Endodermal cell (in vitro differentiated cells): ENCODE results near the gene LRRC43. TPM values are rescaled to one million over a fixed set of nuclear protein-coding genes. Genes with fewer than 3 reads are reported as not detected.

Source experiments
- DNase-seq: peaks from one replicate; pipeline ENCODE4 v3.0.0-alpha.2; 2017
- H3K27ac ChIP-seq: 2 replicates; pipeline ENCODE4 v1.5.1; 2013; ENCODE audit warnings: mild to moderate bottlenecking, low read depth, low read length, moderate library complexity
- H3K27me3 ChIP-seq: 2 replicates; pipeline ENCODE4 v1.6.1; 2013; ENCODE audit warnings: mild to moderate bottlenecking, low read length, moderate library complexity; ENCODE audit not compliant: insufficient read depth, control insufficient read depth, poor library complexity, severe bottlenecking
- H3K36me3 ChIP-seq: 2 replicates; pipeline ENCODE4 v1.7.0; 2013; ENCODE audit warnings: mild to moderate bottlenecking, low read length, moderate library complexity; ENCODE audit not compliant: control insufficient read depth, insufficient read depth
- H3K4me1 ChIP-seq: one replicate; pipeline ENCODE4 v1.7.0; 2013; ENCODE audit warnings: low read length; ENCODE audit not compliant: control insufficient read depth, insufficient read depth
- H3K4me3 ChIP-seq: 2 replicates; pipeline ENCODE4 v1.5.1; 2013; ENCODE audit warnings: mild to moderate bottlenecking, low read length, moderate library complexity
- H3K9ac ChIP-seq: 2 replicates; pipeline ENCODE4 v1.6.1; 2013; ENCODE audit warnings: mild to moderate bottlenecking, low read length, moderate library complexity; ENCODE audit not compliant: poor library complexity, severe bottlenecking; ENCODE audit errors: extremely low read depth
- H3K9me3 ChIP-seq: 2 replicates; pipeline ENCODE4 v1.6.1; 2013; ENCODE audit warnings: mild to moderate bottlenecking, low read length, moderate library complexity; ENCODE audit not compliant: control insufficient read depth
- H3K27ac Mint-ChIP-seq: 2 replicates; pipeline ENCODE4 v1.8.0; 2020; ENCODE audit warnings: mixed read lengths
- H3K27me3 Mint-ChIP-seq: 2 replicates; pipeline ENCODE4 v1.8.0; 2021; ENCODE audit warnings: mild to moderate bottlenecking, mixed read lengths; ENCODE audit not compliant: insufficient read depth
- H3K36me3 Mint-ChIP-seq: 2 replicates; pipeline ENCODE4 v1.8.0; 2020; ENCODE audit warnings: low read depth, mixed read lengths
- H3K4me1 Mint-ChIP-seq: 2 replicates; pipeline ENCODE4 v1.8.0; 2020; ENCODE audit warnings: mixed read lengths
- H3K4me3 Mint-ChIP-seq: 2 replicates; pipeline ENCODE4 v1.8.0; 2020; ENCODE audit warnings: mild to moderate bottlenecking, moderate library complexity, mixed read lengths
- H3K9me3 Mint-ChIP-seq: 2 replicates; pipeline ENCODE4 v1.8.0; 2020; ENCODE audit warnings: mild to moderate bottlenecking, mixed read lengths
- CTCF ChIP-seq: fragments of 200-600 bp; sonication (generic); conservative IDR thresholded peaks from 2 replicates; pipeline ENCODE4 v1.5.0; 2021; ENCODE audit warnings: antibody characterized with exemption, mild to moderate bottlenecking
- WGBS, 2 experiments: methylation state at CpG; one replicate each; pipeline versions ENCODE4 v1.1.5 to v1.1.7; 2013; ENCODE audit warnings: missing lambda C conversion rate in 2 of 2, mixed read lengths in 1 of 2; ENCODE audit not compliant: insufficient coverage in 1 of 2, insufficient read length in 1 of 2; 5-methylcytosine and 5-hydroxymethylcytosine counted together
- total RNA-seq, 2 donors: library from RNA; stranded (reverse); fragmentation: NEBNext Ultra II Directional in 1 of 2; extraction: Animal tissue kit (Norgen Biotek cat#: 25700) in 1 of 2; gene quantifications; 2 replicates in 1 of 2; 3 replicates in 1 of 2; pipeline ENCODE4 v1.2.1, GENCODE V29; 2021

Gene LRRC43
- total RNA-seq, 2 donors from 2014 or later: 1.5 to 2.4 TPM

- peaks cover 22% of the 10 kb centered on the region for H3K9me3 ChIP-seq
- no peak overlapping the region for H3K4me3 ChIP-seq
- Mint-ChIP-seq H3K27ac (no peak overlapping the region), H3K9me3 (peaks cover 22% of the 10 kb centered on the region), H3K4me3 (no peak overlapping the region), H3K36me3 (peaks cover 52% of the 10 kb centered on the region), H3K27me3 (no peaks in the 10 kb centered on the region), H3K4me1 (no peaks in the 10 kb centered on the region)
- H3K27ac ChIP-seq: no peak overlapping the region
- 93% methylated on average over 9 to 11 of the region's 11 CpGs for WGBS, 2 experiments
- peaks cover 30% of the 10 kb centered on the region for H3K36me3 ChIP-seq
- H3K4me1 ChIP-seq: no peaks in the 10 kb centered on the region
- no peak overlapping the region for H3K9ac ChIP-seq
- DNase-seq: no peak
- TF ChIP-seq CTCF: no peak
- no peaks in the 10 kb centered on the region for H3K27me3 ChIP-seq
These were observed 44.3 kb upstream of the LRRC43 start for GRCh38 chr12:122138616-122139015.

GRCh38 chr12:122139266-122139665 lies 43.7 kb upstream of the LRRC43 start:
- Mint-ChIP-seq H3K27ac (no peak overlapping the region), H3K27me3 (no peaks in the 10 kb centered on the region), H3K4me3 (no peak overlapping the region), H3K4me1 (no peaks in the 10 kb centered on the region), H3K36me3 (peaks cover 53% of the 10 kb centered on the region), H3K9me3 (peaks cover 24% of the 10 kb centered on the region)
- TF ChIP-seq CTCF: no peak
- no peak overlapping the region for H3K4me3 ChIP-seq
- no peak overlapping the region for H3K27ac ChIP-seq
- no peaks in the 10 kb centered on the region for H3K27me3 ChIP-seq
- no peak for DNase-seq
- H3K9ac ChIP-seq: no peak overlapping the region
- 93 to 95% methylated on average over 11 to 15 of the region's 15 CpGs for WGBS, 2 experiments
- peaks cover 30% of the 10 kb centered on the region for H3K36me3 ChIP-seq
- no peaks in the 10 kb centered on the region for H3K4me1 ChIP-seq
- H3K9me3 ChIP-seq: peaks cover 23% of the 10 kb centered on the region

- H3K27ac ChIP-seq: no peak overlapping the region
- WGBS, 2 experiments: 90 to 95% methylated on average over 7 to 8 of the region's 8 CpGs
- H3K4me1 ChIP-seq: no peaks in the 10 kb centered on the region
- no peak overlapping the region for H3K9ac ChIP-seq
- no peak for TF ChIP-seq CTCF
- H3K36me3 ChIP-seq: peaks cover 30% of the 10 kb centered on the region
- no peaks in the 10 kb centered on the region for H3K4me1 Mint-ChIP-seq
- DNase-seq: no peak
- H3K27ac Mint-ChIP-seq: no peak overlapping the region
- peaks cover 23% of the 10 kb centered on the region for H3K9me3 ChIP-seq
- H3K27me3 ChIP-seq: no peaks in the 10 kb centered on the region
- H3K27me3 Mint-ChIP-seq: no peaks in the 10 kb centered on the region
- no peak overlapping the region for H3K4me3 ChIP-seq
- H3K4me3 Mint-ChIP-seq: no peak overlapping the region
- peaks cover 24% of the 10 kb centered on the region for H3K9me3 Mint-ChIP-seq
- H3K36me3 Mint-ChIP-seq: peaks cover 51% of the 10 kb centered on the region
These were observed 43.0 kb upstream of the LRRC43 start for GRCh38 chr12:122139941-122140340.
